Globus pallidus (tissue), 1 donor: ENCODE measurements around the gene TPPP.

Experiments used
- DNase-seq: peaks from one replicate; pipeline ENCODE4 v3.0.0-alpha.2; 2015; ENCODE audit warnings: low spot score

TPPP gene

DNA sequence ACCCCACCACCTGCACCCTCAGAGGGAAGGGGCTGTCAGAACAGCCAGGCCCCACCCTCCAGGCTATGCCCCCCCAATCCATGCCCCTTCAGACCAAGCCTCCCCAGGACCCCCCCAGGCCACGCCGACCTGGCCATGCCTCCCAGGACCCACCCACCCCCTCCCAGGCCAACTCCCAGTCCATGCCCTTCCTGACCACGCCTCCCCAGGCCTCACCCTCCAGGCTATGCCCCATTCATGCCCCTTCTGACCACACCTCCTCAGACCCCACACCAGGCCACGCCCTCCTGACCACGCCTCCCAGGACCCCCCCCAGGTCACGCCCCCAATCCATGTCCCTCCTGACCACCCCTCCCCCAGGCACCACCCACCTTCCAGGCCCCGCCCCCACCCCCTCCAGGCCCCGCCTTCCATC, 27.6 kb downstream of the TPPP start:
- DNase-seq = no peak

DNA sequence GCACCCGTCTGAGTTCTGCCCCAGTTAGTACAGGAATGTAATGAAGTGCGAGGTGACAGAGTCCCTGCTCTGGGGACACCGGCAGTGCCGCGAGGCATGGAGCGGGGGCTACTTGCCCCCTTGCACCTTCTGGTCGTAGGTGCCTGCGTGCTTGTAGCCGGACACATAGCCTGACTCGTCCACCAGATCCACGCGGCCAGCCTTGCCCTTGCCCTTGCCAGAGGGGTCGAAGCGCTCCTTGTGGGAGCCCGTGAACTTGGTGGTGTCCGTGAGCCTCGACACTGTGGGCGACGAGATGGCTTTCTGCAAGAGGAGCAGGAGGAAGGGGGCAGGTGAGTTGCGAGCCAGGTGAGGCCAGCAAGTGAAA, 28.2 kb downstream of the TPPP start:
- no peak for DNase-seq

- no peak for DNase-seq
Observed at GRCh38 chr5:664343-664993, 28.7 kb downstream of the TPPP start.

- no peak for DNase-seq
Observed at GRCh38 chr5:663436-664342, 29.5 kb downstream of the TPPP start.

- DNase-seq = no peak
Observed at GRCh38 chr5:662751-663435, 30.3 kb downstream of the TPPP start.

DNA sequence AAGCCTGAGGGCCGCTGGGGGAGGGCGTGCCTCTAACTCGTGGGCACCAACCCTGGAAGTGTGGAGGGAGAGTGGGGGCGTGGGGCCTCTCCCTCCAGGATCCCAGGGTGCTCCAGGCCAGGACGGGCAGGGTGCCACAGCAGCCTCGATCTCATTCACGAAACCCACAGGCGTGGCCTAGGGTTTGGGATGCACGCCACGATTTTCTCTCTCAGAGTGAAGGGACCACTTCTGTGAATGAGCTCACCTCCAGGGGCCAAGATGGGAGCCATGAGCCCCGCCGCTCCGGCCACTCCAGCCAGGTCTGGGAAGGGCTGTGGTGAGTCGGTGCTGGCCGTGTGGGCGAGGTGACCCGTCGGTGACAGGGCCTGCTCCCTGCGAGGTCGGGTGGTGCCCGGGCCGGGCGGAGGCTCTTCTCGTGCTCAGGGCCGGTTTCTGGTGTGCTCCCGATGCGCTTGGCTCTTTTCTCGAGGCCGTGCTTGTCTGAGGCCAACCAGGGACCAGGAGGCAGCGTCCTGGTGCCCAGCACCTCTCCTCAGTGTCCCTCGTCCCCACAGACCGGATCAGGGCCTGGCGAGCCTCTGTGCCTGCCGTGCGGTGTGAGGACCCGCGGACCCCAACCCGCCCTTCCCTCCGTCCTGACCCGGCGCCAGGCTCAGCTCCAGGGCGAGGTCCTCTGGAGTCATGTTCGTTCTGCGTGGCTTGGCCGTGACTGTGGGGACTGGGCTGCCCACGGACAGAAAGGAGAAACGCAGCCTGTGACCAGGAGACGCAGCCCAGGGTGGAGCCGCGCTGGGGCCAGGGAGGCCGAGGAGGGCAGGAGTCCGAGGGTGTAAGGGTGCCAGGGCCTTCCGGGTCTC, 31.0 kb downstream of the TPPP start:
- DNase-seq = no peak

DNA sequence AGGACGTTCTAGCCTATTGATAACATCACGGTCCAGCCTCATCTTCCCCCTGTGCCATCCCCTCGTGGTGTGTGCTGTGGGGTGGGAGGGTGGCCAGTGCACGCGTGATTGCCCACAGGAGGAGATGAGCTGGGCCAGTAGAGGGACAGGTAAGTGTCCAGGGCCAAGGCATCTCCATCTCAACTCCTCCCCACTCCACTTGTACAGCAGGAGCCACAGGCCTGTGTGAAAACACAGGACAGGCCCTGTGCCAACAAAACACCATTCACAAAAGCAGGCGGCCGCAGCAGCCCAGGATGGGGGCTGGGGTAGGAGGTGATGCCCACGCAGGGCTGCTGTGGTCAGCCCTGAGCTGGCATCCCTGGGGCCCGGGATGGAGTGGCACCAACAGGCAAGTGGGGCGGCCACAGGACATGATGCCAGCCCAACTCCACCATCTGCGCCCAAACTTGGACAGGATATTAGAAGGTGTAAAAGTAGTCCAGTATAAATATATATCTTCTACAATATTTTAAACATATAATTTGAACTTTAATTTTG, 32.6 kb downstream of the TPPP start:
- DNase-seq = no peak

DNA sequence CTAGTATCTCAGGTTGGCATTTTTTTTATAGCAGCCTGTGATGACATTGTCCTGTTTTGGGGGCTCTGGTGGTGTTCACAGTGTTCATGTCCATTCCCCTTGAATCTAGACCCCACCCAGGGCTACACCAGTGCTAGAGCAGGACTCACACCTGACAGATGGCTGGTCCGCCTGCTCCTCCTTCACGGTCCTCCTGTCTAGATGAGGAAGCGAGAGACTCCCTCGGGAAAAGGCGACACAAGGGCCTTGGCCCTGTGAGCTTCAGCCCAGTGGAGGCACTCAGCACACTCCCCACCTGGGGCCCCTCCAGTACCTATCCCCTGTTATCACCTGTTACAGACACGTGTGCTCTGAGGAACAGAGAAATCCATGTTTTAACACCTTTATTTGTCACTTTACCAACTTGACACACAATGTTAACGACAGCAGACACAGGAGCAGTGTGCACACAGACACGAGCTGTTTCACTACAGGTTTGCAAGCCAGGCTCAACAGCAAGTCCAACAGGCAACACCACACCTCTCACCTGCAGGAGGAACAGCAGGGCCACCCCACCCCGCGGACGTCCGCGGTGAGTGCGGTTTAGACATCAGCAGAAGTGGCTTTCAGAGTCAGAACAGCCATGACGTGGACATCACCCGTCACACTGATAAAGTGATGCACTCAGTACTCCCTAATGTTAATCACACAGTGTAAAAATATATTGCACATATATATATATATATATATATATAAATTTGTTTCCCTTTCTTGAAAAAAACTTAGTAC, 33.5 kb downstream of the TPPP start:
- DNase-seq = no peak

DNA sequence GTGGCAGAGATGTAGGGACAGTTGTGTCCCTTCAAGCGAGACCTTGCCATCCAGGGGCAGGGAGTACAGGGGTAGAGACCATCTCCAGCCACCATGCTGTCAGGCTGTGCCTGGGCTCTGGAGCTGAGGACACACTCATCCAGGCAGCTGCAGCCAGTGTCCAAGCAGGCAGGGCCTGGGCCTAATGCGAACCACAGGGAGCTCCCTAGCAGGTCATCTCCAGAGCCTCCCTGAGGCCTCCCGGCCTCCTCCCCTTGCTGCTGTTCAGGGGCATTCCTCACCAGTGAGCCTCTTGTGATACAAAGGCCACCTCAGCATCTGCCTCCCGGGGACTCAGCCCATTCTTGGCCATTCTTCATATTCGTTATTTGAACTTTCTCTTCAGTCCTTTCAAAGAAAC, 35.0 kb downstream of the TPPP start:
- no peak for DNase-seq

DNA sequence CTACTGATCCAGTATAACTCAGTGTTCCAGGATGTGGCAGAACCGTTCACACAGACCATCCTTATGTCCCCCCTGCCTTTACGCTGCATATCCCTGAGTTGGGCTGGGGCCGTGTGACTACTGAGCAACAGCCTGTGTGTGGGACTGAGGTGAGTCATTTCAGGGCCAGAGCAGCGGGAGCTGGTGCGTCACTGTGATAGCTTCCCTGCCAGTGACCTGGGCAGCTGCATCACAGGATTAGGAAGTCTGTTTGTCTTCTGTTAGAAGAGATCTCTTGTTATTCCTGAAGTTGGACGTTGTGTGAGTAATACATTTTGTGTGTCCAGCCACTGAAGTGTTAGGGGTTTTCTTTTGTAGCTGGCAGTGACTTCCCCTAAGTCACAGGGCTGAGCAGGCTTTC, 35.6 kb downstream of the TPPP start:
- no peak for DNase-seq

- no peak for DNase-seq
Observed at GRCh38 chr5:655406-655805, 37.7 kb downstream of the TPPP start.

DNA sequence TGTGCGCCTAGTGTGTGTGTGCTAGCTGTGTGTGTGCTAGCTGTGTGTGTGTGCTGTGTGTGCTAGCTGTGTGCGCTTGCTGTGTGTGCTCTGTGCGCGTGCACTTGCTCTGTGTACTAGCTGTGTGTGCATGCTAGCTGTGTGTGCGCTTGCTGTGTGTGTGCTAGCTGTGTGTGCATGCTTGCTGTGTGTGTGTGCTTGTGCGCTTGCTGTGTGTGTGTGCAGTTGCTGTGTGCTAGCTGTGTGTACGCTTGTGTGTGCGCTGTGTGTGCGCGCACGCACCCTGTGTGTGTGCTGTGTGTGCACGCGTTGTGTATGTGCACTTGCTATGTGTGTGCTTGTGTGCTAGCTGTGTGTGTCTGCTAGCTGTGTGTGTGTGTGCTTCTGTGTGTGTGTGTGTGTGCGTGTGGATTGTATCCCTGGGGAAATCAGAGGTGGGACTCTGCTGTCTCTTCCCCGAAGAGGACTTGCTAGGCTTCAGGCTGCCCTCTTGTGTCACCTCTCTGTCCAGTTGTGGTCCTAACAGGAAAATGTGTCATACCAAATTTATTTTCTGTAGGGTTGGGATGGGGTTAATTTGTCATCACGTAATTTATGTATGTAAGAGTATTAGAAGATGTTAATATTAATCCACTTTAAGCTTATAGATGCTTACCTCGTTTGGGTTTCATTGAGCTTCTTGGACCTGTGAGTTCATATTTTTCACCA, 38.9 kb downstream of the TPPP start:
- no peak for DNase-seq

GRCh38 chr5:652773-653350, 40.3 kb downstream of the TPPP start:
- no peak for DNase-seq

GRCh38 chr5:652023-652515, 41.1 kb downstream of the TPPP start:
- DNase-seq = no peak

GRCh38 chr5:651296-652022, 41.7 kb downstream of the TPPP start:
- DNase-seq = no peak

DNA sequence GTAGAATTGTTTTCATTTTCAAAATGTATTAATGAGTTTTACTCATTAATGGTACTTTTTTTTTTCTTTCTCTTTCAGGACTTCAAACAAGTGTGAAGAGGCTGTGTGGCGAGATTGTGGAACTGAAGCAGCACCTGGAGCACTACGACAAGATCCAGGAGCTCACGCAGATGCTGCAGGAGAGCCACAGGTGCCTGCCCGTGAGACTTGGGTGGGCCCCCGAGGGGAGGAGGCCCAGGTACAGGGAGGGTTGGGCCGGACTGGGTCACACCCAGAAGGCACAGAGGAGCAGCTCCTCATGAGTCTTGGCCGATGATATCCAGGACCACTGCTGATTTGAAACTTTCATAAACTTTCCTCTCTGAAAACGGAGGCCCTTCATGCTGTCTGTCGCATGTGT, 45.4 kb downstream of the TPPP start:
- DNase-seq = no peak

DNA sequence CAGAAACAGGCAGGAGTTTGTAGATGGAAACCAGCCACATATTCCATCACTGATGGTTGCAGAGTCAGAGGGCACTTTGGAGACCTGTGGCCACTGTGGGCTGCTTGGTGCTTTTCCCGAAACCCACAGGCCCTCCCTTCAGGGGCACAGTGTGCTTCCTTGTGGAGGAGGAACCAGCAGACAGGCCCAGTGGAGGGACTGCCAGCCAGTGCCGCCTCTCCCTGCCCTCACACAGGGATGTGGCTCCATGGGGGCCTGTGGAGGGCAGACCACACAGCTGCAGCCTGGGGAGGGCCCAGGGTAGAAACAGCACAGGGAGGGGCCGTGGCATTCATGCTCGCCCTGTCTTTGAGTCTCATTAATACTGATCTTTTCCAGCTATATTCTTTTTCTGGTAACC, 45.8 kb downstream of the TPPP start:
- DNase-seq = no peak

DNA sequence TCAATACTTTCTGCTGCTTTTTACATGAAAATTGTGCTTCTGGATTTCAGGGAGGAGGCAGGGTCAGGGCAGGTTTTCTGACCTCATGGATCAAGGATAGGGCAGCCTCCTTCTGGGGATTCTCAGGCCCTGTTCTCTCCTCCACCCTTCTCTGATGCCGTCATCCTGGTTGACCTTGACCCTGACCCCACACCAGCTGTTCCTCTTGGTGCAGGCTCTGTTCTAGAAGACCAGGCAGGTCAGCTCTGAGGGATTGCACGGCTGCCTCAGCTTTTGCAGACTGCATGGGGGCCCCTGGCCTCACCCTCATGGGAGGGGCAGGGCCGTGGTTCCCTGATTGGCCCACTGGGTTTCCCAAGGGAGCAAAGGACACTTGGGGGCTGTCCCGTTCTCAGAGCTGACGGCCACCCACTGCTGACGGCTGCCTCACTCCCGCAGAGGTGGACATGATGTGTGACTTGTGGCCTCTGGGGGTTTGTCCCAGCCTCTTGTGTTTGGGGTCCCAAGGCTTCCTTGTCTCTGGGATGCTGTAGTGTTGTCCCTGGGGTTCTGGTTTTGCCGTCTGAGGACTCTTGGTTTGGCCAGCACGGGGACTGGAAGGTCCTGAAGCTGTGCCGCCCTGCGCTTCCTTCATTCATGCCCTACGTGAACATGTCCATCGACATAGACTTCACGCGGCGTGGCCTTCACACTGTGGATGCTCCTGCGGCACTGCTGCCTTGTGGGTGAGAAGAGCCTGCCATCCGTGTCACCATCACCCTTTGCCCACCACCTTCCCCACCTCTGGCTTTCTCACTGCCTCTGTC, 46.6 kb downstream of the TPPP start:
- DNase-seq = no peak
